OCI-LY1 (cell line): ENCODE data around the gene KCMF1.

Experiments
- H2AFZ ChIP-seq: fragments of 200-600 bp; sonication (generic), shearing (Covaris generic); 2 replicates; pipeline ENCODE4 v1.6.0; 2014; ENCODE audit warnings: antibody characterized with exemption, mild to moderate bottlenecking, low read length
- H3F3A ChIP-seq: fragments of 200-600 bp; sonication (generic), shearing (Covaris generic); 2 replicates; pipeline ENCODE4 v1.6.0; 2014; ENCODE audit warnings: mild to moderate bottlenecking, antibody characterized with exemption, low read length, moderate library complexity; ENCODE audit not compliant: insufficient read depth
- H3K27ac ChIP-seq: fragments of 200-600 bp; sonication (generic); 2 replicates; pipeline ENCODE4 v1.5.1; 2014; ENCODE audit warnings: low read length, mixed run types, mild to moderate bottlenecking, low read depth; ENCODE audit not compliant: poor library complexity, severe bottlenecking
- H3K27me3 ChIP-seq: fragments of 200-600 bp; sonication (generic); 2 replicates; pipeline ENCODE4 v1.6.0; 2014; ENCODE audit warnings: antibody characterized with exemption, mild to moderate bottlenecking, low read length, moderate library complexity; ENCODE audit not compliant: insufficient read depth
- H3K36me3 ChIP-seq: fragments of 200-600 bp; sonication (generic); 2 replicates; pipeline ENCODE4 v1.6.1; 2014; ENCODE audit warnings: mild to moderate bottlenecking, antibody characterized with exemption, low read length, moderate library complexity, mixed read lengths; ENCODE audit not compliant: insufficient read depth
- H3K4me1 ChIP-seq: fragments of 200-600 bp; sonication (generic); 2 replicates; pipeline ENCODE4 v1.5.1; 2014; ENCODE audit warnings: mild to moderate bottlenecking, low read length, moderate library complexity; ENCODE audit not compliant: insufficient read depth, severe bottlenecking
- H3K4me2 ChIP-seq: fragments of 200-600 bp; sonication (generic), shearing (Covaris generic); 2 replicates; pipeline ENCODE4 v1.6.1; 2014; ENCODE audit warnings: low read length
- H3K4me3 ChIP-seq: fragments of 200-600 bp; sonication (generic); 2 replicates; pipeline ENCODE4 v1.5.1; 2014; ENCODE audit warnings: low read length, low read depth, mild to moderate bottlenecking, mixed read lengths; ENCODE audit not compliant: poor library complexity, severe bottlenecking
- H3K79me2 ChIP-seq: fragments of 200-600 bp; shearing (Covaris generic); 2 replicates; pipeline ENCODE4 v1.6.1; 2016; ENCODE audit warnings: mixed run types, low read length, mixed read lengths; ENCODE audit not compliant: insufficient read depth
- H3K9ac ChIP-seq: fragments of 200-600 bp; sonication (generic), shearing (Covaris generic); 2 replicates; pipeline ENCODE4 v1.6.1; 2014; ENCODE audit warnings: mild to moderate bottlenecking, low read length, mixed read lengths
- H3K9me2 ChIP-seq: fragments of 200-600 bp; sonication (generic), shearing (Covaris generic); 2 replicates; pipeline ENCODE4 v1.6.1; 2014; ENCODE audit warnings: low read depth, mild to moderate bottlenecking, low read length, mixed read lengths
- H3K9me3 ChIP-seq: fragments of 200-600 bp; shearing (Covaris generic); 2 replicates; pipeline ENCODE4 v1.6.1; 2014; ENCODE audit warnings: low read length, mixed read lengths
- H4K20me1 ChIP-seq: fragments of 200-600 bp; sonication (generic), shearing (Covaris generic); 2 replicates; pipeline ENCODE4 v1.6.0; 2016; ENCODE audit warnings: mild to moderate bottlenecking, low read length; ENCODE audit not compliant: insufficient read depth
- CTCF ChIP-seq: fragments of 200-600 bp; sonication (generic), shearing (Covaris generic); IDR thresholded peaks from 2 replicates; pipeline ENCODE4 v1.5.1; 2017; ENCODE audit warnings: mild to moderate bottlenecking, antibody characterized with exemption, low read length, moderate library complexity, mixed read lengths
- EZH2 ChIP-seq: fragments of 200-600 bp; sonication (generic), shearing (Covaris generic); IDR thresholded peaks from 2 replicates; pipeline ENCODE4 v1.8.0; 2017; ENCODE audit warnings: borderline replicate concordance, mixed run types, mild to moderate bottlenecking, antibody characterized with exemption, low read length, moderate library complexity, mixed read lengths

The KCMF1 gene

DNA sequence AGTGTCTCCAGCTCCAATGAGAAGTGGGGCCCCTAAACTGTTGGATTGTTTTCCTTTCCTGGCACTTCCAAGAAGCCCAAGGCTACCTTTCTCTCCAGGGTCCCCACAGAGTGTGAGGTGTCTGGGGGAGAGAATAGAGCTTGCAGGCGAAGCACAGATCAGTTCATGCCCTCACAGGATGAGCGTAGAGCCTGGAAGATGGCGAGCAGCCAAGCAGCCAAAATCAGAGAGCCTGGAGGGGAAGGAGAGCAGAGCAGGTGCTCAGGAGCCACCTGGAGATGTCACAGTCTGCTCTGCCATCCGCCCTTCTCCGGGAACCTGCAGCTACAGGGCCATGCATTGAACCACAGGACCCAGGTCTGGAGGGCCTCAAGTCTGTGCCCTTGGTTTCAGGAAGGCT is 107.6 kb downstream of the KCMF1 start:
- Histone ChIP-seq H4K20me1 (no peaks in the 10 kb centered on the region), H3K4me1 (no peaks in the 10 kb centered on the region), H3K9me2 (no peaks in the 10 kb centered on the region), H3F3A (no peaks in the 10 kb centered on the region), H3K79me2 (no peaks in the 10 kb centered on the region), H3K4me3 (no peak overlapping the region), H3K9ac (no peak overlapping the region), H3K27ac (no peak overlapping the region), H2AFZ (no peak overlapping the region), H3K27me3 (peaks cover 2% of the 10 kb centered on the region; the same call in 1 of the 2 replicates), H3K36me3 (no peaks in the 10 kb centered on the region), H3K9me3 (no peaks in the 10 kb centered on the region), H3K4me2 (no peak overlapping the region)
- TF ChIP-seq CTCF = no peak
- TF ChIP-seq EZH2 = no peak

- Histone ChIP-seq H3K4me1 (no peaks in the 10 kb centered on the region), H3K36me3 (no peaks in the 10 kb centered on the region), H3K4me2 (no peak overlapping the region), H3K9ac (no peak overlapping the region), H3K27me3 (peaks cover 2% of the 10 kb centered on the region; the same call in 1 of the 2 replicates), H4K20me1 (no peaks in the 10 kb centered on the region), H3K27ac (no peak overlapping the region), H3K79me2 (no peaks in the 10 kb centered on the region), H3F3A (no peaks in the 10 kb centered on the region), H3K9me2 (no peaks in the 10 kb centered on the region), H3K9me3 (no peaks in the 10 kb centered on the region), H3K4me3 (no peak overlapping the region), H2AFZ (no peak overlapping the region)
- TF ChIP-seq EZH2 (no peak), CTCF (no peak)
Measured at GRCh38 chr2:85083092-85083491, 112.1 kb downstream of the KCMF1 start.

DNA sequence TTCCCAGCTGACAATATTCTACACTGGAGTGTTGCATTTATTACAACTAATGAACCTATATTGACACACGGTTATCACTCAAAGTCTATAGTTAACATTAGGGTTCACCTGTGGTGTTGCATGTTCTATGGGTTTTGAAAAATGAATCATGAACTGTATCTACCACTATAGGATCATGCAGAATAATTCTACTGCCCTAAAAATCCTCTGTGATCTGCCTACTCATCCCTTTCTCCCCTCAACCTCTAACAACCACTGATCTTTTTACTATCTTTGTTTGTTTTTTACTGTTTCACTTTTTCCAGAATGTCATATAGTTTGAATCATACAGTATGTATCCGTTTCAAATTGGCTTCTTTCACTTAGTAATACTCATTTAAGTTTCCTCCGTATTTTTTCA is 114.6 kb downstream of the KCMF1 start:
- Histone ChIP-seq H3K9ac (no peak overlapping the region), H3K9me2 (no peaks in the 10 kb centered on the region), H3K36me3 (no peaks in the 10 kb centered on the region), H3K27me3 (peaks cover 2% of the 10 kb centered on the region; the same call in 1 of the 2 replicates), H3K9me3 (no peaks in the 10 kb centered on the region), H4K20me1 (no peaks in the 10 kb centered on the region), H3K79me2 (no peaks in the 10 kb centered on the region), H3K4me3 (no peak overlapping the region), H3K4me2 (no peak overlapping the region), H3F3A (no peaks in the 10 kb centered on the region), H3K4me1 (no peaks in the 10 kb centered on the region), H2AFZ (no peak overlapping the region), H3K27ac (no peak overlapping the region)
- no peak for TF ChIP-seq EZH2
- TF ChIP-seq CTCF = no peak
